Activated CD4-positive, alpha-beta T cell treated with anti-CD3 and anti-CD28 coated beads, Interleukin-2, amount 10 ng/mL, durations not matched to agents 7 days and 5 days (primary cell): ENCODE measurements around the gene DDIT3. TPM values are rescaled to one million over a fixed set of nuclear protein-coding genes. Genes with fewer than 3 reads are reported as not detected.

Source experiments
- CTCF ChIA-PET: fragments of 350-600 bp; sonication (Branson Sonifier 250); formaldehyde crosslinking; loops from one replicate; lab custom pipeline; 2021; ENCODE audit warnings: antibody characterized with exemption; lab: Charles Lee
- POLR2A ChIA-PET: fragments of 350-600 bp; sonication (Branson Sonifier 250); formaldehyde crosslinking; loops from one replicate; lab custom pipeline; 2021; ENCODE audit warnings: antibody characterized with exemption; lab: Charles Lee
- DNase-seq: peaks from one replicate; pipeline ENCODE4 v3.0.0-alpha.2; 2020
- H3K27ac Mint-ChIP-seq: one replicate; pipeline ENCODE4 v1.8.0; 2021; ENCODE audit warnings: mild to moderate bottlenecking, moderate library complexity, mixed read lengths
- H3K27me3 Mint-ChIP-seq: one replicate; pipeline ENCODE4 v1.8.0; 2021; ENCODE audit warnings: mixed read lengths
- H3K36me3 Mint-ChIP-seq: one replicate; pipeline ENCODE4 v1.8.0; 2021; ENCODE audit warnings: low read depth, mixed read lengths
- H3K4me1 Mint-ChIP-seq: one replicate; pipeline ENCODE4 v1.8.0; 2021; ENCODE audit warnings: mixed read lengths
- H3K4me3 Mint-ChIP-seq: one replicate; pipeline ENCODE4 v1.8.0; 2021; ENCODE audit warnings: mild to moderate bottlenecking, moderate library complexity, mixed read lengths
- H3K9me3 Mint-ChIP-seq: one replicate; pipeline ENCODE4 v1.8.0; 2021; ENCODE audit warnings: mixed read lengths
- total RNA-seq, 2 experiments: library from RNA; stranded (reverse); gene quantifications; one replicate each; pipeline ENCODE4 v1.2.3, GENCODE V29; 2021

DDIT3 gene
- total RNA-seq, 2 experiments from 2014 or later: 10.5 to 11.4 TPM

GRCh38 chr12:57479376-57480115 lies 40.8 kb downstream of the DDIT3 start, which contains the start of gene ARHGAP9:
TSS of gene ARHGAP9 (minus strand) at chr12:57479866. CDS start at chr12:57479406, 460 bp downstream.
- Mint-ChIP-seq H3K9me3 (no peaks in the 10 kb centered on the region), H3K4me1 (peaks cover 56% of the 10 kb centered on the region), H3K4me3 (peak within 1 kb of the TSS; percentile 91), H3K27ac (peak within 1 kb of the TSS; percentile 93), H3K36me3 (peaks cover 35% of the 10 kb centered on the region), H3K27me3 (no peaks in the 10 kb centered on the region)
- peak; percentile 75 for DNase-seq
- ChIA-PET CTCF (interaction anchor here (0.6 to 2.9 kb wide), 9 partner anchors 7 to 254 kb away, joined by 3 to 17 read pairs (median 3); partner anchors contain the start of gene GLI1), POLR2A (interaction anchor here (0.7 kb wide), 1 partner anchor 237 kb away, joined by 3 read pairs; no protein-coding TSS in a partner anchor)

- Mint-ChIP-seq H3K9me3 (no peaks in the 10 kb centered on the region), H3K4me3 (peak overlapping the region; percentile 91), H3K4me1 (peaks cover 62% of the 10 kb centered on the region), H3K27me3 (no peaks in the 10 kb centered on the region), H3K36me3 (peaks cover 41% of the 10 kb centered on the region), H3K27ac (peak overlapping the region; percentile 93)
- ChIA-PET POLR2A (interaction anchor here (0.7 kb wide), 1 partner anchor 238 kb away, joined by 3 read pairs; no protein-coding TSS in a partner anchor), CTCF (interaction anchor here (0.6 to 2.9 kb wide), 5 partner anchors 8 to 253 kb away, joined by 3 to 17 read pairs (median 4); partner anchors contain the start of gene GLI1)
- DNase-seq: no peak
Measured at GRCh38 chr12:57479043-57479375, 41.3 kb downstream of the DDIT3 start.

- Mint-ChIP-seq H3K4me3 (peak overlapping the region; percentile 91), H3K4me1 (peaks cover 64% of the 10 kb centered on the region), H3K27me3 (no peaks in the 10 kb centered on the region), H3K9me3 (no peaks in the 10 kb centered on the region), H3K27ac (peak overlapping the region; percentile 93), H3K36me3 (peaks cover 48% of the 10 kb centered on the region)
- peak; percentile 68 for DNase-seq
- ChIA-PET CTCF (interaction anchor here (0.9 to 2.9 kb wide), 12 partner anchors 7 to 252 kb away, joined by 3 to 23 read pairs (median 6); partner anchors contain the start of genes GLI1 and INHBE), POLR2A (no interaction called here)
Measured at GRCh38 chr12:57477710-57478681, 42.3 kb downstream of the DDIT3 start.

DNA sequence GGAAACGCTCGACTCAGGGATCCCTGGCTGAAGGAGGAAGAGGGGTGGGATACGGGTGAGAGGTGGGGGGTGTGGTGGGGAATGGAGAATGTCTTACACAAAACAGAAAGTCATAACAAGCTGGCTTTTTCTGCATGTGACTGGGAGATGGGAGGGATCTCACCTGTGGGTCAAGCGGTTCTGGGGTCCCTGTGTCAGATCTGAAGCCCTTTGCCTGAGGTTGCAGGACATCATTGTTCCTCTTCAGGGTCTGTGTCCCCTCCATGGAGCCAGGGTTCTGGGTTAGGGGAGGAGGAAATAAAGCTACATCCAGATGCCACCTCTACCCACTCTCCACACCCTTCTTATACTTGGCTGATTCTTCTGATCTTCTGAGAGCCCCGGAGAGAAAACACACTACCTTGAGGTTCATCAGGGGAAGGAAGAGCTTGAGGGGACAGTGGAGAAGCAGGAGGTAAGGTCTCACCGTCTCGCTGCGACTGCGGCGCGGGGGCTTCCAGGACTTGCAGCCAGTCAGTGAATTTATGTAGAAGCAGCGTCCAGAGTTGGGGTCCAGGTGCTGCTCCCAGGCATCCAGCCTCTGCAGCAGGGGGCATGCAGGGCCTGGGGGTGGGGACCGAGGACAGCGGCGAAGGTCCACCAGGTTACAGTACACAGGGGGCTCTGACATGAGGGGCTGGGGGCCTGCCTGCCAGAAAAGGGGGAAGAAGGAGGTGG lies 43.2 kb downstream of the DDIT3 start:
- CTCF ChIA-PET: interaction anchor here (0.7 to 2.6 kb wide), 12 partner anchors 8 to 238 kb away, joined by 3 to 23 read pairs (median 6); partner anchors contain the start of genes B4GALNT1, GLI1 and INHBE
- H3K4me3 Mint-ChIP-seq: peak overlapping the region; percentile 91
- peaks cover 55% of the 10 kb centered on the region for H3K36me3 Mint-ChIP-seq
- no peaks in the 10 kb centered on the region for H3K27me3 Mint-ChIP-seq
- POLR2A ChIA-PET: no interaction called here
- H3K4me1 Mint-ChIP-seq: peaks cover 70% of the 10 kb centered on the region
- peak; percentile 30 for DNase-seq
- no peaks in the 10 kb centered on the region for H3K9me3 Mint-ChIP-seq
- peak overlapping the region; percentile 93 for H3K27ac Mint-ChIP-seq

DNA sequence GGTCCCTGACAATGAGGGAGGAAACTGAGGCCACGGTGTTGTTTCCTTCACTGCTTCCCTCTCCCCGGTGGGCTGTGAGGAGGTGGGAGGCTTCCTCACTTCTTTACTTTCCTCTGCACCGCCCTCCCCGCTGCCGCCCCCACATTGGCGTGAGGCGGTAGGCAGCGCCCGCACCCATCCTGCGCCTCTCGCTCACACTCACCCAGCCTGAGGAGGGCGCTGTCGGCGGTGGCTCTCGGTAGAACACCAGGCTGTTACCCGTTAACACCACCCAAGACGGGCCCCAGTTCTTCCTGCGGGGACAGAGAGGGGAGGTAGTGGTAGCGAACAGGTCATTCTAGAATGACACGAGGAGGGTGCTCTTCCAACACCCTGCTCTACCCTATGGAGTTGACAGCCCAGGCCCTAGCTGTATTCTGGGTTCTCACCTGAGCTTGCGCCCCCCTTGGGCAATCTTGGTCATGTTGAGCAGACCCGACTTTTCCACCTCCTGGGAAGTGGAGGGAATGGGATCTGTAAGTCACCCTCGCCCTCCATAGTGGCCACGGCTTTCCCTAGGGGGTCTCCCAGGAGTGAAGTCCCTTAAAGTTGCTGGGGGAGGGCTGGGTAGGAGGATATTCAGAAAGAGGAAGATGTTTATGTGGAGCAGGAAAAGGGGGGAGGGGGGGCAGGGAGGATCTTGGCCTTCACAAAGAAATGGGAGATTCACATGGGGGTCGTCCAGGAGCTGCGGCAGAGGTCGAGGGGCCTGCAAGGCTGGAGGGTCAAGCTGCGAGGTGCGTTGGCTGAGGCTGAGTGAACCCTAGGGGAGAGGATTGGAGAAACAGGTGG lies 43.9 kb downstream of the DDIT3 start:
- Mint-ChIP-seq H3K4me3 (peak overlapping the region; percentile 91), H3K9me3 (no peaks in the 10 kb centered on the region), H3K27ac (peak overlapping the region; percentile 93), H3K27me3 (no peaks in the 10 kb centered on the region), H3K36me3 (peaks cover 60% of the 10 kb centered on the region), H3K4me1 (peaks cover 69% of the 10 kb centered on the region)
- ChIA-PET CTCF (interaction anchor here (0.6 to 2.6 kb wide), 14 partner anchors 9 to 274 kb away, joined by 3 to 23 read pairs (median 4); partner anchors contain the start of genes B4GALNT1, GLI1 and INHBE), POLR2A (no interaction called here)
- DNase-seq: peak; percentile 80

- Mint-ChIP-seq H3K9me3 (no peaks in the 10 kb centered on the region), H3K27ac (peak overlapping the region; percentile 93), H3K4me3 (peak overlapping the region; percentile 91), H3K4me1 (peaks cover 61% of the 10 kb centered on the region), H3K27me3 (no peaks in the 10 kb centered on the region), H3K36me3 (peaks cover 66% of the 10 kb centered on the region)
- CTCF ChIA-PET: interaction anchor here (0.6 to 2.4 kb wide), 13 partner anchors 9 to 233 kb away, joined by 3 to 14 read pairs (median 5); partner anchors contain the start of genes GLI1 and INHBE
- POLR2A ChIA-PET: no interaction called here
- no peak for DNase-seq
Measured at GRCh38 chr12:57475271-57476161, 44.8 kb downstream of the DDIT3 start.

DNA sequence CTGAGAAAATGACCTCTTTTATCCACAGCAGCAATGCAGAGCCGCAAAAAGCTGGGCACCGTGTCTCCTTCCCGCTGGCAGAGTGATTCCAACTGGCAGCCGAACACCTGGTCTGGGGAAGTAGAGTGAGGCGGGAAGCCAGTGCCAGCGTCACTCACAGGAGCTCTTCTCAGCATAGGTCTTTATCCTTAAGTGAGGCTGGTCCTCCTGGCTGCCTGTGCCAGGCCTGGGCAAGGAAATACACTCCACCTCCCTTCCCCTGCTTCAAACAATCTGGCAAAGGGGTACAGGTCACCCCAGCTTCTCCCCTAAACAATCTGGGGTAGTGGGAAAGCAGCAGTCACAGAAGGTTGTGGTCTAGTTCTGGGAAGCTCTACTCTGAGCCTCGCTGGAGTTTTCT lies 45.5 kb downstream of the DDIT3 start:
- ChIA-PET POLR2A (interaction anchor here (0.6 kb wide), 1 partner anchor 78 kb away, joined by 3 read pairs; no protein-coding TSS in a partner anchor), CTCF (interaction anchor here (1.0 to 2.4 kb wide), 7 partner anchors 10 to 232 kb away, joined by 3 to 14 read pairs (median 4); partner anchors contain the start of gene GLI1)
- H3K27ac Mint-ChIP-seq: peak overlapping the region; percentile 47
- DNase-seq: no peak
- peaks cover 55% of the 10 kb centered on the region for H3K4me1 Mint-ChIP-seq
- H3K9me3 Mint-ChIP-seq: no peaks in the 10 kb centered on the region
- no peaks in the 10 kb centered on the region for H3K27me3 Mint-ChIP-seq
- peak overlapping the region; percentile 49 for H3K4me3 Mint-ChIP-seq
- H3K36me3 Mint-ChIP-seq: peaks cover 65% of the 10 kb centered on the region

- Mint-ChIP-seq H3K9me3 (no peaks in the 10 kb centered on the region), H3K36me3 (peaks cover 65% of the 10 kb centered on the region), H3K27me3 (no peaks in the 10 kb centered on the region), H3K4me3 (peak overlapping the region; percentile 49), H3K4me1 (peaks cover 51% of the 10 kb centered on the region), H3K27ac (peak overlapping the region; percentile 47)
- ChIA-PET POLR2A (interaction anchor here (0.6 kb wide), 1 partner anchor 79 kb away, joined by 3 read pairs; no protein-coding TSS in a partner anchor), CTCF (interaction anchor here (0.5 to 2.4 kb wide), 8 partner anchors 10 to 232 kb away, joined by 3 to 14 read pairs (median 4); partner anchors contain the start of genes DCTN2 and GLI1)
- DNase-seq: no peak
Measured at GRCh38 chr12:57474430-57474829, 45.9 kb downstream of the DDIT3 start.

DNA sequence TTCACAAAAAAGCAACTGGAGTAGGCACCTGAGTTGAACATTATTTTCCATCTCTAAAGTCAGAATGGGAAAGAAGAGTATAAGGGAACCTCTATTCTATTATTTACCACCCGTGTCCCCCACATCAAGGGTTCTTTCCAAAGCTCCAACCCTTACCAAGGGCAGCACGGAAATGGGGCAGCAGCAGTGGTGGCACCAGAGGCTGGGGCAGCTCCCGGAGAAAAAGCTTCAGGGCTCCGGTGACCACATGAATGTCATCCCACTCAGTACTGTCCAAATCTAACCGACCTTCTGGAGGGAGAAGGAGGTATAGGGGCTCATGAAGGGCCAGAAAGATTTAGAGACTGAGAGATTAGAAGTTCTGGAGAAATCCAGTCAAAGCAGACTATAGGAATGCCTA lies 46.4 kb downstream of the DDIT3 start:
- no peaks in the 10 kb centered on the region for H3K9me3 Mint-ChIP-seq
- H3K36me3 Mint-ChIP-seq: peaks cover 68% of the 10 kb centered on the region
- ChIA-PET POLR2A (no interaction called here), CTCF (interaction anchor here (0.5 to 2.4 kb wide), 6 partner anchors 11 to 73 kb away, joined by 3 to 14 read pairs (median 4); partner anchors contain the start of genes DCTN2 and GLI1)
- peaks cover 45% of the 10 kb centered on the region for H3K4me1 Mint-ChIP-seq
- no peak for DNase-seq
- H3K27me3 Mint-ChIP-seq: no peaks in the 10 kb centered on the region
- no peak overlapping the region for H3K27ac Mint-ChIP-seq
- peak overlapping the region; percentile 49 for H3K4me3 Mint-ChIP-seq

GRCh38 chr12:57473392-57473791 lies 46.9 kb downstream of the DDIT3 start:
- no peak overlapping the region for H3K4me3 Mint-ChIP-seq
- H3K27ac Mint-ChIP-seq: no peak overlapping the region
- DNase-seq: no peak
- H3K36me3 Mint-ChIP-seq: peaks cover 64% of the 10 kb centered on the region
- H3K4me1 Mint-ChIP-seq: peaks cover 40% of the 10 kb centered on the region
- POLR2A ChIA-PET: no interaction called here
- no peaks in the 10 kb centered on the region for H3K27me3 Mint-ChIP-seq
- CTCF ChIA-PET: interaction anchor here (2.4 kb wide), 1 partner anchor 14 kb away, joined by 14 read pairs; the partner anchor contains the start of gene GLI1
- H3K9me3 Mint-ChIP-seq: no peaks in the 10 kb centered on the region
